HL-60/S4 (cell line): ENCODE results near the gene DNASE1L3.

Experiments
- in situ Hi-C: fragments of 300-500 bp; cut with MboI; formaldehyde crosslinking; loops from 2 replicates; pipeline ENCODE4 v1.14.3; 2022; ENCODE audit warnings: low sequenced_read_pairs

The DNASE1L3 gene

DNA sequence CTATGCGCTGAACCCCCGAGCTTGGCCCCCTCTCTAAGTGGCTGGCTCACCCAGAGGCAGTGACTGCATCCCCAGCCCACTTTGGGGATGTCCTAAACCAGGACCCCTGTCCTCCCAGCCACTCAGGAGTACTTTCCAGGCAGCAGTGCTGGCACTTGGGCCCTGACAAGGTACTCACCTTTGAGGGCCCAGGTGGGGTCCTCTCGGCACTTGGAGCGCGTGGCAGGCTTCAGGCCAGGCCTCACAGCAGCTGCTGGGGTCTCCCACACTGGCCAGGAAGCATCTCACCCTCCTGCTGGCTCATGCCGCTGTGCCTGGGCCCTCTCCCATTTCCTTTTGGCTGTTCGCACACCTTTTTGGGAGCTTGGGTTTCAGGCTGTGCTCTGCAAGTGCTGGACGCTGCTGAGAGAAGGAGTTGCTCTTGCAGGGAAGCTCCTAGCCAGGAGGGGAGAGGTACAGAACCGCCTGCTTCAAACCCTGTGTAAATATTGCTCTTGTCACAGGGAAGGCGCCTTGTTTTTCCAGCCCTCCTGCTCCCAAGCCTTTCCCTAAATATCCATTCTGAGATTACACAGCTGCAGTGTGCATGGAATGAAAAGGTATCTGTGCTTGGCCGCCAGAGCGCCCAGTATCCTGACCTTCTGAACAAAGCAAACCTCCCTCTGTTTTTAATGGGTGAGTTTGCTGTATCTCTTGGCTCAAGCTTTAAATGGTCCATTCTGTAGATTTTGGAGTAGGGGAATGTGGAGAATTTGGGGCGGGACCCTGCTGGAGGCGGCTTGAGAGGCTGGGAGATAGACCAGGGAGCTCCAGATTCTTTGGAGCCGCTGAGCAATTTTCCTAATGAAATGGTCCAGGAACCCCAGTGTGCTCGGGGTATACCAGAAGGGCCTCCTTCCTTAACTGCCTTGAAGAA, 45.6 kb downstream of the DNASE1L3 start:
- in situ Hi-C loops = loop anchor here (25.0 kb wide), 1 partner anchor 153 kb away; the partner anchor contains the start of gene FLNB

- in situ Hi-C loops = loop anchor here (25.0 kb wide), 1 partner anchor 152 kb away; the partner anchor contains the start of gene FLNB
These were observed 46.4 kb downstream of the DNASE1L3 start for GRCh38 chr3:58164199-58164879.

- in situ Hi-C loops = loop anchor here (25.0 kb wide), 1 partner anchor 151 kb away; the partner anchor contains the start of gene FLNB
These were observed 47.5 kb downstream of the DNASE1L3 start for GRCh38 chr3:58163234-58163633.

- in situ Hi-C loops = loop anchor here (25.0 kb wide), 1 partner anchor 149 kb away; the partner anchor contains the start of gene FLNB
These were observed 49.1 kb downstream of the DNASE1L3 start for GRCh38 chr3:58161435-58162398.

DNA sequence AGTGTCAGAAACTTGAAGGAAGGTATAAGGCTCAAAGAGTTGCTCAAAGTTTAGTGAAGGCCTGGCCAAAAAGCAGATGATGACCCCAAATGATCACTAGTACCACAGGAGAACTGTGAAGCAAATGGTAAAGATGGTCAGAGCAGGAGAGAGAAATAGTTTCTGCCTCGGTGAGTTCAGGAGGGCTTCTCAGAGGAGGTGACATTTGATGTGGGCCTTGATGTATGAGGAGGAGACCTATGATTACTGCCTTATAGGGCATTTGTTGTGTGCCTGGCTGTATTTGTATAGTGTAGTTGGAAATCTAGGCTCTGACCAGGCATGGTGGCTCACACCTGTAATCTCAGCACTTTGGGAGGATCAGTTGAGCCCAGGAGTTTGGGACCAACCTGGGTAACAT, 50.4 kb downstream of the DNASE1L3 start:
- in situ Hi-C loops = loop anchor here (25.0 kb wide), 1 partner anchor 148 kb away; the partner anchor contains the start of gene FLNB

DNA sequence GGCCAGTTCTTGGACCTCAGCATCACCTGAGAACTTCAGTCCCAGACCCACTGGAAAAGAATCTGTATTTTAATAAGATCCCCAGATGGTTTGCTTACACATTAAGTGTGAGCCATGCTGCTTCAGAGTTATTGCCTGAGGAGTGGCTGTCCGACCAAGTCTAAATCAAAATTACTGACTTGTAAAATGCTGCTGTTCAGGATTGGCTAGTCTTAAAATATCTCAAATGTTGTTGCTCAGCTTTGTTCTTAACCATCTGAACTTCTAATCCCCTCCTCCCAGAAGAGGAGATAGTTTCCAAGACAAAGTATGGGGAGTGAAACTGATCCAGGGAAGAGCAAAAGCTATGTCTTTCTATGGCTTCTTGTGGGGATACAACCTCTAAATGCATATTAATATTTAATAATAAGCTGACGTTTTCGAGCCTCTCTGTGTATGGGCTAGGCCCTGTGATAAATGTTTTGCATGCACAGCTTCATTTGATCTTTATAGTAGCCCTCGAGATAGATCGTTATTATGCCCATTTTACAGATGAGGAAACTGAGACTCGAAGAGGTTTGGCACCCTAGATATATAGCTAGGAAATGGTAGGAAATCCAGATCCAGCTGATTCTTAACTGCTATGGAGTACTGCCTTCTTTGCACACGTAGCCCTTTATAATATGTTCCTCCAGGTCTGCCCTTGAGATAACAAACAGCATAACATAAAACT, 52.2 kb downstream of the DNASE1L3 start:
- in situ Hi-C loops = loop anchor here (25.0 kb wide), 1 partner anchor 146 kb away; the partner anchor contains the start of gene FLNB

GRCh38 chr3:58157700-58158099, 53.1 kb downstream of the DNASE1L3 start:
- in situ Hi-C loops = loop anchor here (25.0 kb wide), 1 partner anchor 145 kb away; the partner anchor contains the start of gene FLNB

DNA sequence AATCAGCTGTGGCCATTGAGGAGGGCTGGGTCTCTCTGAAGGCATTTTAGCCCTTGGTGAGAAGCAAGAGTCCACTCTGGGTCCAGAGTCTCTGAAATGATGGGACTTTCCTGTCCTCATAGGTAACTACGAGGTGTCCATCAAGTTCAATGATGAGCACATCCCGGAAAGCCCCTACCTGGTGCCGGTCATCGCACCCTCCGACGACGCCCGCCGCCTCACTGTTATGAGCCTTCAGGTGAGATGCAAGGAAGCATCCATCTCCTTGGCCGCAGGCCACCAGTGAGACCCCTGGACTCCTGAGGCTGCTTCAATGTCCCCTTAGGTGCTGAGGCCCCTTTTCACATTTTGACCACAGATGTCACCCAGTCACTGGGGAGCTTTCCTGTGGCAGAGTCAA, 54.9 kb downstream of the DNASE1L3 start:
- in situ Hi-C loops = loop anchor here (25.0 kb wide), 1 partner anchor 144 kb away; the partner anchor contains the start of gene FLNB

- in situ Hi-C loops = loop anchor here (25.0 kb wide), 1 partner anchor 143 kb away; the partner anchor contains the start of gene FLNB
These were observed 55.9 kb downstream of the DNASE1L3 start for GRCh38 chr3:58154626-58155449.

- in situ Hi-C loops = loop anchor here (25.0 kb wide), 1 partner anchor 141 kb away; the partner anchor contains the start of gene FLNB
These were observed 57.4 kb downstream of the DNASE1L3 start for GRCh38 chr3:58153371-58153770.

GRCh38 chr3:58152225-58153015, 58.4 kb downstream of the DNASE1L3 start:
- in situ Hi-C loops = loop anchor here (25.0 kb wide), 1 partner anchor 140 kb away; the partner anchor contains the start of gene FLNB

DNA sequence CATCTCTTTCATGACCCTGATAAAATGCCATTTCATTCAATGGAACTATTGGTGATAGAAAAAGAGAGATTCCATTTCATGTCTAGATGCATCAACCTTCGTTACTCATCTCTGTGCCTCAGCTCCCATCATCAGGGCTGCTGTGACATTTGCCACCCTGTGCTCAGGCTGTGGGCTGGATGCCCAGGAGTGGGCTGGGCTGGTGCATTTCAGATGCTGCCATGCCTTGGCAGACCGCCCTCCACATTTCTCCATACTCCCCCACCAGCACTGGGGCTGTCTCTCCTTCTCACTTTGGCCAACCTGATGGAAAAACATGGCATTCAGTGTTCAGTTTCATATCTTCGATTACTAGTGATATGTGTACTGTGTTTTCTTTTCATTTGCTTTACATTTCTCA, 59.1 kb downstream of the DNASE1L3 start:
- in situ Hi-C loops = loop anchor here (25.0 kb wide), 1 partner anchor 139 kb away; the partner anchor contains the start of gene FLNB

DNA sequence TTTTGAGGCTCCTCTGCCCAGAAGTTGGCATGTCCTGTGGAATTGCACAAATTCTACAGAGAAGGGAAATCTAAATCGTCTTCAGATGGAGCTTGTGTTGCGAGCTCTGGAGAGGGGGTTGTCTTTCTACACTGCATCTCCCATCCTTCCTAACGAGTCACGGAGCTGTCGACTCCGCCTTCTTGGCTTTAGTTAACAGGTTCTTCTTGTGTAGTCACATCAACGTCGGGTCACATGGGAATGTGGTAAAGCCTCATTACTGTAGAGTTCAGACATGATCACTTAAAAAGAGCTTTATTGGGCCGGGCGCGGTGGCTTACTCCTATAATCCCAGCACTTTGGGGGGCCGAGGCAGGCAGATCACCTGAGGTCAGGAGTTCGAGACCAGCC, 60.0 kb downstream of the DNASE1L3 start:
- in situ Hi-C loops = loop anchor here (25.0 kb wide), 1 partner anchor 139 kb away; the partner anchor contains the start of gene FLNB

DNA sequence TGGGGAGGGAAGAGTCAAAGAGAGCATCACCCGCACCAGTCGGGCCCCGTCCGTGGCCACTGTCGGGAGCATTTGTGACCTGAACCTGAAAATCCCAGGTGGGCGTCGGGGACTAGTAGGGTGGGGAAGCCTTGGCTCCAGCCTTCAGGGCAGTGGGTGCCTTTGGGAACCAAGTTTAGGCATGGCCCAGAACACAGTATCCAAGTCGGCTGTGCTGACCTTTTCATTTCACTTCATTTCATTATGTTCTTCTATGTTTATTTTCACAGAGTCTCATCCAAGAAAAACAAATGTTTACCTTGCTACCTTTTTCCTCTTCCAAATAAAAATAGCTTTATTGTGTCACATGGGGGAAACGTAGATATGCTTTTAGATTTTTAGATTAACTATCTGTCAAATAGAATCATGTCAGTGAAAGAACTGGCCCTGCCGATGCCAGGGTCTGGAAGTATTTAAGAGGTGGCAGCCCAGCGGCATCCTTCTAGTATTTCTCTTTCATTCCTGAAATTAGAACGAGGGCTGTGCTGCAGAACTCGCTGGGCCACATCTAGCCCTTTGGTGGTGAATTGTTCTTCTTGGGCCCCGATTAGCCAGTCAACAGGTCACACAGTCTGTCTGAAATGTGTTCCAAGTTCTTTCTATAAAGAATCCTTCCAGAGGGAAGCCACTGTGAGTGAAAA, 60.5 kb downstream of the DNASE1L3 start:
- in situ Hi-C loops = loop anchor here (25.0 kb wide), 1 partner anchor 138 kb away; the partner anchor contains the start of gene FLNB

DNA sequence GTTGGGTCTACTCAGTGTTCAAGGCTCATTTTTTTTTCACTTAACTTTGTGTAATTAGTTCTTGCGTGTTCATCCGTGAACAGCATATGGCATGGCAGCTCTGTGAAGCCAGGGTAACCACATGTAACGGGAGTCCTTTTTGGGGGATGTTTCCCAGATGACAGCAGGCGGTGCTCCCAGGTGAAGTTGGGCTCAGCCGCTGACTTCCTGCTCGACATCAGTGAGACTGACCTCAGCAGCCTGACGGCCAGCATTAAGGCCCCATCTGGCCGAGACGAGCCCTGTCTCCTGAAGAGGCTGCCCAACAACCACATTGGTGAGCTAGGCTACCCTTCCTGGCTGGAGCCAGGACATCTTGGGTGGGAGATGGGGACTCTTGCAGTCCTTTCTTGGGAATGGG, 62.7 kb downstream of the DNASE1L3 start:
- in situ Hi-C loops = no loop called here

DNA sequence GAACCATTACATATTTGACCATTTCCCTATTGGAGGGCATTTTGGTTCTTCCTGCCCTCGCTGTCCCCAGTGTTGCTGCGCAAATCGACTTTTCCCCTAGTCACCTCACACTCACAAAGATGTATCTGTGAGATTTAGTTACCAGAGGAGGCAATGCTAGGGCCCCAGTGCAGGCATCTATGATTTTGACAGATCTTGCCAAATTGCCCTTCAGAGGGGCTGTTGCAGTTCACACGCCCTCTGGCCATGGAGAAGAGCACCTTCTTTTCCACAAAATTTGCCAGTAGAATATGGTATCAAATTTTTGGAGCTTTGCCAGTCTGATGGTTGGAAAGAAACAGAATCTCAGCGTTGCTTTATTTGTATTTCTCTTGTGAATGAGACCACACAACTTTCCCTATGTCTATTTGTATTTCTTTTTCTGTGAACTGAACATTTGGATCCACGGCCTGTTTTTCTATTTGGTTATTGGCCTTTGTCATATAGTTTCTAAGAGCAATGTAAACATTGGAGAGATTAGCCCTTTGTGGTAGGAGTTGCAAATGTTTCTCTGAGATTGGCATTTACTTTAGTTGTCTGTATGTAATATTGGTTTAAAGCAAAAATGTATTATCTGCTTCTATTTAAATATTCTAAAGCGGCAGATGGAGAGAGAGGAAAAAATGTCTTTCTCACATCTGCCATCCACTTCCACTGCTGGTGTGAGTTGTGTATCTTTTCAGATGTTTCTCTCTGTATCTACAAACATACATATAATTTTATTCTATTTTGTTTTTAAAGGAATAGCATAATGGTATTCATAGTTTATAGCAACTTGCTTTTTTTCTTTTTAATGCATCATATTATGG, 66.1 kb downstream of the DNASE1L3 start:
- in situ Hi-C loops = no loop called here
